Mucosa of descending colon (tissue), 3 donors: ENCODE results near the gene BAIAP2. TPM values are rescaled to one million over a fixed set of nuclear protein-coding genes. Genes with fewer than 3 reads are reported as not detected.

Source experiments
- ATAC-seq: fragments of 200-7000 bp; cut with Tn5 transposase; one replicate; pipeline ENCODE4 v1.9.1; 2020; ENCODE audit warnings: mild to moderate bottlenecking, moderate library complexity
- DNase-seq, 3 donors: peaks; one replicate each; pipeline ENCODE4 v3.0.0-alpha.2; 2020
- H3K36me3 ChIP-seq: fragments of 200-600 bp; one replicate; pipeline ENCODE4 v1.8.0; 2021; ENCODE audit warnings: low read depth, mild to moderate bottlenecking
- H3K4me1 ChIP-seq: fragments of 200-600 bp; one replicate; pipeline ENCODE4 v1.8.0; 2021; ENCODE audit warnings: low read depth, mild to moderate bottlenecking
- H3K4me3 ChIP-seq: fragments of 200-600 bp; one replicate; pipeline ENCODE4 v1.8.0; 2021; ENCODE audit warnings: mild to moderate bottlenecking
- H3K9me3 ChIP-seq: fragments of 200-600 bp; one replicate; pipeline ENCODE4 v1.8.0; 2021; ENCODE audit warnings: mild to moderate bottlenecking
- intact Hi-C, 2 donors: fragments of 100-400 bp; cut with DNase I in 1 of 2; cut with micrococcal nuclease in 1 of 2; formaldehyde crosslinking; loops; one replicate each; pipeline versions ENCODE4 v1.11.0 to v1.11.1; 2022; cut with DNase I, micrococcal nuclease
- long read RNA-seq, 2 donors: library from polyadenylated mRNA; unstranded; transcript quantifications; one replicate each; pipeline ENCODE4 v2.0.0, GENCODE V29; 2019 to 2021
- total RNA-seq, 3 donors: library from RNA; stranded (reverse); fragmentation: NEBNext Ultra II Directional in 2 of 3; extraction: Animal tissue kit (Norgen Biotek cat#: 25700) in 2 of 3; gene quantifications; one replicate each; pipeline versions ENCODE4 v1.2.1 to v1.2.4, GENCODE V29; 2021 to 2023
- TF ChIP-seq, protein P1 (sequence below): fragments of 200-600 bp; IDR thresholded peaks from one replicate; pipeline ENCODE4 v1.8.0; 2022; ENCODE audit warnings: antibody characterized with exemption, mild to moderate bottlenecking
- donor health status: DM: no; HTN: no; CAD: no; lungs with moderate emphysema.
- donor health status: DM: no; HTN: no; CAD: no.
- donor health status: DM: no; HTN: yes; CAD: no.

BAIAP2 gene, protein sequence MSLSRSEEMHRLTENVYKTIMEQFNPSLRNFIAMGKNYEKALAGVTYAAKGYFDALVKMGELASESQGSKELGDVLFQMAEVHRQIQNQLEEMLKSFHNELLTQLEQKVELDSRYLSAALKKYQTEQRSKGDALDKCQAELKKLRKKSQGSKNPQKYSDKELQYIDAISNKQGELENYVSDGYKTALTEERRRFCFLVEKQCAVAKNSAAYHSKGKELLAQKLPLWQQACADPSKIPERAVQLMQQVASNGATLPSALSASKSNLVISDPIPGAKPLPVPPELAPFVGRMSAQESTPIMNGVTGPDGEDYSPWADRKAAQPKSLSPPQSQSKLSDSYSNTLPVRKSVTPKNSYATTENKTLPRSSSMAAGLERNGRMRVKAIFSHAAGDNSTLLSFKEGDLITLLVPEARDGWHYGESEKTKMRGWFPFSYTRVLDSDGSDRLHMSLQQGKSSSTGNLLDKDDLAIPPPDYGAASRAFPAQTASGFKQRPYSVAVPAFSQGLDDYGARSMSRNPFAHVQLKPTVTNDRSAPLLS
- 10 to 100 TPM; 11.6 to 76.7 (median 19.4) TPM for total RNA-seq
- long read RNA-seq, donor 1, transcript BAIAP2-201 (14 exons, 1,939 nt), result minor isoform, 6 of 76 reads
- long read RNA-seq, donor 1, transcript BAIAP2-205 (15 exons, 2,129 nt), result minor isoform, 7 of 76 reads
- long read RNA-seq, donor 1, transcript BAIAP2-204 (14 exons, 2,095 nt), result major isoform, 10 of 76 reads
- long read RNA-seq, donor 1, partial matches to known transcripts, result 28 of 76 reads
- long read RNA-seq, donor 1, other reads (novel, unspliced or antisense), result 24 of 76 reads
- long read RNA-seq, donor 2, partial matches to known transcripts, result 0 of 10 reads
- long read RNA-seq, donor 2, other reads (novel, unspliced or antisense), result 5 of 10 reads

DNA sequence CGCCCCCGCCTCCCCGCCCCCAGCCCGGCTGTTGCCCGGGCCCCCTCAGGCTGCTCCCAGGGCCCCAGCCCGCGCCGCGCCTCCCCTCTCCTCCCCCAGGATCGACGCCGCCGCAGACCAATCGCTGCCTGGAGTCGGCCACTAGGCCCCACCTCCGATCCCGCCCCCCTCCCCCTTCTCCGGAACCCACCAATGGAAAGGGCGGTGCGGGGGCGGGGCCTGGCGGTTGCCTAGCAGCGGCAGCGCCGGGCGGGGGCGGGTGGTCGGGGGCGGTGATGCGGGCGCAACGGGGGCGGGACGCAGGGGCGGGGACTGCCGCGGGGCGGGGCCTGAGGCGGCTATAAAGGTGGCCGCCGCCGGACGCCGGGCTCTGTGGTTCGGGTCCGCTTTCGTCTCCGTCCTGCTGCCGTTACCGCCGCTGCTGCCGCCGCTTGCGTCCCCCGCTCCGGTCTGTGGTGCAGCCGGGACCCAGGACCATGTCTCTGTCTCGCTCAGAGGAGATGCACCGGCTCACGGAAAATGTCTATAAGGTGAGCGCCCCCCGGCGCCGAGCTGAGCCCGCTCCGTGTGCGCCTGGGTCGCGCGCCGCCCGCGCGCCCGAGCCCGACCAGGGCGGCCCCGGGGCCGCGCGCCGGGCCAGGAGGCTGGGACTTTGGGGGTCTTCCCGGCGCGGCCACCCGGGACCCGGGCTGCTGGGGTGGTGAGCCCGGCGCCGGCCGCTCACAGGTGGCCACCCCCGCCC lies at the start of gene BAIAP2:
TSS of gene BAIAP2 (plus strand) at position 373 of the 742 bp plus-strand sequence. CDS start at position 477, 104 bp downstream.
- Histone ChIP-seq H3K9me3 (no peaks in the 10 kb centered on the region), H3K4me3 (peak within 1 kb of the TSS; percentile 25), H3K36me3 (no peaks in the 10 kb centered on the region), H3K4me1 (peaks cover 14% of the 10 kb centered on the region)
- intact Hi-C loops, result no loop called here
- DNase-seq (peak; percentile 96 to 98 (median 98)), ATAC-seq (peak; percentile 84)
- TF ChIP-seq, protein P1, sequence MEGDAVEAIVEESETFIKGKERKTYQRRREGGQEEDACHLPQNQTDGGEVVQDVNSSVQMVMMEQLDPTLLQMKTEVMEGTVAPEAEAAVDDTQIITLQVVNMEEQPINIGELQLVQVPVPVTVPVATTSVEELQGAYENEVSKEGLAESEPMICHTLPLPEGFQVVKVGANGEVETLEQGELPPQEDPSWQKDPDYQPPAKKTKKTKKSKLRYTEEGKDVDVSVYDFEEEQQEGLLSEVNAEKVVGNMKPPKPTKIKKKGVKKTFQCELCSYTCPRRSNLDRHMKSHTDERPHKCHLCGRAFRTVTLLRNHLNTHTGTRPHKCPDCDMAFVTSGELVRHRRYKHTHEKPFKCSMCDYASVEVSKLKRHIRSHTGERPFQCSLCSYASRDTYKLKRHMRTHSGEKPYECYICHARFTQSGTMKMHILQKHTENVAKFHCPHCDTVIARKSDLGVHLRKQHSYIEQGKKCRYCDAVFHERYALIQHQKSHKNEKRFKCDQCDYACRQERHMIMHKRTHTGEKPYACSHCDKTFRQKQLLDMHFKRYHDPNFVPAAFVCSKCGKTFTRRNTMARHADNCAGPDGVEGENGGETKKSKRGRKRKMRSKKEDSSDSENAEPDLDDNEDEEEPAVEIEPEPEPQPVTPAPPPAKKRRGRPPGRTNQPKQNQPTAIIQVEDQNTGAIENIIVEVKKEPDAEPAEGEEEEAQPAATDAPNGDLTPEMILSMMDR, result no peak

DNA sequence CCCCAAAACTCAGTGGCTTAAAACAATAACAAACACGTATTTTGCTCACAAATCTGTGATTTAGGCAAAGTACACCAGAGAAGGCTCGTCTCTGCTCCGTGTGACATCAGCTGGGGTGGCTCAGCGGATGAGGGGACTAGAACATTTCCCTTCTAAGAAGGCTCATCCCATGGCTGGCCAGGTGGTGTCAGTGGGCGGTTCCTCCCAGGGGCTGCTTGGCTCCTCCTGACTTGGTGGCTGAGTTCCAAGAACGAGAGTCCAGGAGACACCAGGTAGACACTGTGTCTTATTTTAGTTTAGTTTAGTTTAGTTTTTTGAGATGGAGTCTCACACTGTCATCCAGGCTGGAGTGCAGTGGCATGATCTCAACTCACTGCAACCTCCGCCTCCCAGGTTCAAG lies 48.9 kb upstream of the BAIAP2 start:
- no peaks in the 10 kb centered on the region for H3K9me3 ChIP-seq
- TF ChIP-seq, protein P1, result no peak
- peaks cover 17% of the 10 kb centered on the region for H3K4me1 ChIP-seq
- ATAC-seq (no peak), DNase-seq (peak in 2 of 3 donors; percentile 11 to 17)
- intact Hi-C loops, result loop anchor here (10.0 kb wide), 2 partner anchors 121 to 561 kb away; no protein-coding TSS in a partner anchor
- no peaks in the 10 kb centered on the region for H3K36me3 ChIP-seq
- H3K4me3 ChIP-seq, result no peak overlapping the region

DNA sequence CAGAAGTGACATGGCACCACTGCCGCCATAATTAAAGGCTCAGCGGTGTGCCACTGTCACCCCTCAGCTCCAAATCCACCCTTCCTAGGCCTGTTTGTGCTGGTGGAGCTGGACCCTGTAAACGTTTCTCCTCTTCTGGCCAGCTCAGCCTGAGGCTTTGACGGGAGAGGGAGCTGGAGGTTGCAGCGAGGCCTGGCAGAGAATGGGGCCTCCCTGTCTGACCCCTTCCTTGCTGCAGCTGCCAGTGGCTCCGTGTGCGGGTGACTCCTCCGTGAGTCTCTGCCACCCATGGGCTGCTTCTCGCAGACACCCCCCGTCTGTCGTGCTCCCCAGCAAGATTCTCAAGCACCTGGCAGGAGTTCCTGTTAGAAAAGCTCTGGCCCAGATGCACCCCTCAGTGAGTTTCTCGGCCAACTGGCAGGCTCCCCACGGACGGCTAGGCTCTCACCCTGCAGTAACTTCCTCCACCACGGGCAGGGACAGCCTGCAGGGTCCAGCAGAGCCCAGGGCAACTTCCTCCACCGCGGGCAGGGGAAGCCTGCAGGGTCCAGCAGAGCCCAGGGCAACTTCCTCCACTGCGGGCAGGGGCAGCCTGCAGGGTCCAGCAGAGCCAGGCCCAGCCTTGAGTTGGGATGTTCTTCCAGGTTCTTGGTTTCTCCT lies 48.0 kb upstream of the BAIAP2 start:
- Histone ChIP-seq H3K9me3 (no peaks in the 10 kb centered on the region), H3K4me3 (no peak overlapping the region), H3K36me3 (no peaks in the 10 kb centered on the region), H3K4me1 (peaks cover 12% of the 10 kb centered on the region)
- DNase-seq (peak; percentile 19 to 63 (median 43)), ATAC-seq (no peak)
- intact Hi-C loops, result loop anchor here (10.0 kb wide), 2 partner anchors 122 to 562 kb away; no protein-coding TSS in a partner anchor
- TF ChIP-seq, protein P1, result no peak

DNA sequence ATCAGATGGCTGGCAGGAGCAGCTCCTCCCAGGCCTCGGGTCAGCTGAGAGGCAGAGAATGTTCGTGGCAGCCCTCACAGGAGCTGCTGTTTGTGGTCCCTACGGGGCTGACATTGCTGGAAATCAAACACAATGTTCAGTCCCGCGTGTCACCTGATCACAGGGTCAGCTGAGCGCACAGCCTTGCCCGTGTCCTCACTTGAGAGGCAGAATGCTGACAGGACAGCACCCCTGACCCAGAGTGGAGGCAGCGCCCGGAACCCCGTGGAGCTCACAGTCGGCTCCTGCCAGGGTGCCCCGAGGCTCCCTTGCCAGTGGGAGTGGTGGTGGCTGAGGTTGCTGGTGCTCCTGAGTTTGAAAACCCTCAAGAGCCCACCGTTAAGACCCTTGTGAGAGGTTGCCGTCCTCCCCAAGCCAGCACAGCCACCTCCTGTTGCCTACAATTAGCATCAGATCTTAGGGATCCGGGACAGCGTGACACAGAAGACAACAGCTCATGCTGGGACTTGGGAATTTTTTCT lies 47.0 kb upstream of the BAIAP2 start:
- Histone ChIP-seq H3K36me3 (no peaks in the 10 kb centered on the region), H3K4me1 (peaks cover 17% of the 10 kb centered on the region), H3K9me3 (no peaks in the 10 kb centered on the region), H3K4me3 (no peak overlapping the region)
- ATAC-seq (no peak), DNase-seq (peak in 2 of 3 donors; percentile 42 to 46)
- TF ChIP-seq, protein P1, result no peak
- intact Hi-C loops, result loop anchor here (10.0 kb wide), 2 partner anchors 123 to 563 kb away; no protein-coding TSS in a partner anchor
